GM21367 (cell line): Measurements from ENCODE around the gene NTM.

Experiments used
- ATAC-seq: cut with Tn5 transposase; IDR thresholded peaks from one replicate; pipeline ENCODE4 v1.9.1; 2021; ENCODE audit not compliant: unreplicated experiment

Gene NTM

GRCh38 chr11:131683131-131683530 is 312.7 kb downstream of the NTM start:
- ATAC-seq: no peak

GRCh38 chr11:131683666-131684065 is 313.3 kb downstream of the NTM start:
- ATAC-seq: no peak

GRCh38 chr11:131684111-131685060 is 314.0 kb downstream of the NTM start:
- ATAC-seq: no peak

DNA sequence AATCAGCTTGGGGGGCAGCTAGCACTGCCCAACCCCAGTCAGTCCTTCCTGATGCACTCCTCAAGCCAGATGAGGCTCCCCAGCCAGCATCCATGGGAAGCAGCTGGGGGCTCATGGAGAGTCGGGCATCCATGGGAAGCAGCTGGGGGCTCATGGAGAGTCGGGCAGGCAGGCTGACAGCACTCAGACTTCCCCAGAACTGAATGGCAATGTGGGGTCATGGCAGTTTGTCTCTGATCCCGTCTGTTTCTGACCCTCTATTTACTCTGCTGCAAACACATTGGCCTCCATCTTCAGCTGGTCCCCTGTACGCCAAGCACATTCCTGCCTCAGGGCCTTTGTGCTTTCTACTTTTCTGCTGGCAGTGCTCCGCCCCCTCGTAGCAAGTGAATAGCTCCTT is 314.8 kb downstream of the NTM start:
- no peak for ATAC-seq

- no peak for ATAC-seq
These were observed 315.5 kb downstream of the NTM start for GRCh38 chr11:131685906-131686305.

DNA sequence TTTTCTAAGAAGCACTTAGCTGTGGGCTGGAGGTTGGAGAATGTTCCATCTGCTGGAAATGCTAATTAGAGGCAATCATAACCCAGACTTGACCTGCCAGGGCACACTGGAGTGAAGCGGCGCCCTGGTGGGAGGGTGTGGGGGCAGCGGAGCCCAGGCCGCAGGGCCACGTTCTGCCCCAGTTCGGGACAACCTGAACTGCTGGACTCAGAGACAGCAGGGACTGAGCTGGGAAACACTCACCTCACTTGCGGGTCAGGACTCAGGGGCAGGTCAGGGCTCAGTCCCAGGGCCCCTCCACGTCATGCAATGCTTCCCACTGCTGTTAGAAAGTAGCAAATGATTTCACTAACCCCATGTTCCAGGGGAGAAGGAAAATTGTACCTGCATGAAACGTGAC is 316.4 kb downstream of the NTM start:
- no peak for ATAC-seq

- no peak for ATAC-seq
These were observed 317.1 kb downstream of the NTM start for GRCh38 chr11:131687291-131688047.

DNA sequence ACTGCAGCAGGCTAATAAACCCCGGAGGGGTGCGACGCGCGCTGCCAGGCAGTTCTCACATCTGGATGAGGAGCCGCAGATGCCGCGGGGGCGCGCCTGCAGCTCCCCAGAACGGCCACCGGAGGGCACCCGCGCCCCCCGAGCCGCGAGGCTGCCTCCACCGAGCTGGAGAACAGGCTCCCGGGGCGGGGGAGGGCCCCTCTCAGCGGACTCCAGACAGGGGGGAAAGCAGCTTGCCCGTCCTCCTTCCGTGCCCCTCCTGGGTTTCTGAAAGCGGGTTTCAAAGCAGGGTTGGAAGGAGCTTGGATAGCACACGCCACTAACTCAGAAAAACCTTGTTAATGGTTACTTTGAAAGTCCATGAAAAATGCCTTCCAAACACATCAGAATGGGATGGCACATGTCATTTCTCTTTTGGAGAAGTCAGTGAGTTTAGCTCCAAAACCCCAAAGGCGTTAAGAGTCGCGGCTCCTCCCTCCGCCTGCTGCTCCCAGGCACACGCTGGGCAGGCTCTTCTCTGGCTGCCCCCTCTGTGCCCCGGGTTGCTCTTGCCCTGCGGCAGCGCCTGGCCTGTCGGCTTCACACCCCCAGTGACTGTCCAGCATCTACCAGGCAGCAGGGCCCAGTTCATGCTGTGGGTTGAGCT is 317.8 kb downstream of the NTM start:
- peak; percentile 87 for ATAC-seq

DNA sequence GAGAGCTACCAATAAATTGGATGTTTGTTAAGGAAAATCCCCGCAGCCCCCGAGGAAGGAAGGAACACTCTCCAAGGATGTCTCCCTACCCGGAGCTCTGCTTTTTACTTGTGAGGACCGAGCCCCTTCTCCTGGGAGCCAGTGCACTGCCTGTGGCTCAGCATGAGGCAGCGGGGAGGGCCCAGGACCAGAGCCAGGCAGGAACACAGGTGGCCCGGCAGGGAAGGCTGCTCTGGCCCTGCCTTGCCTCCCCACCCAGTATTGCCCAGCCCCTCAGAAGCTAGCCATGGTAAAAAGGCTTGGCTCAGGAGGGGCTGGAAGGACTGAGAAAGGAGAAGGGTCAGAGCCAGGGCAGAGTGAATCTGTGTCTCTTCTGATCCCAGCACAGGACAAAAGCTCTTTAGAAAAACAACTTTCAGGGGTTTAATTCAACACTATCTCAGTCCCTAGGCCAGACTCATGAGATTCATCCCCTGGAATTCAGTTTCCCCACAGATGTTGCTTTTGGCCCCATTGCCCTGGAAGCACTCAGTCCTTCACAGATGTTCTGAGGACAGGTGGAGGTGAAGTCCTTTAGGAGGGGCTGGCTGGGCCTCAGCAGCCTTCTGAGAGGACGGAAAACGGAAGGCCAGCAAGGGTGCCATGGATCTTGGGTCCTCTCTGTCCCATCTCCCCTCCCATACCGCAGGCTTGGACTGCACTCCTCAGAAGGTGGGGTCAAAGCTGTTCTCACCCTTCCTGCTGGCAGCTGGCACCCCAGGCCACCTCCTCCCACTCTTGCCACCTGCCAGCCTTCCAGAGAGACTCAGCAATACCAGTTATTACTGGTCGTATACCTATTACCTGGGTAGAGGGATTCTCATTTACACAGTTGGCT is 318.9 kb downstream of the NTM start:
- ATAC-seq: no peak

DNA sequence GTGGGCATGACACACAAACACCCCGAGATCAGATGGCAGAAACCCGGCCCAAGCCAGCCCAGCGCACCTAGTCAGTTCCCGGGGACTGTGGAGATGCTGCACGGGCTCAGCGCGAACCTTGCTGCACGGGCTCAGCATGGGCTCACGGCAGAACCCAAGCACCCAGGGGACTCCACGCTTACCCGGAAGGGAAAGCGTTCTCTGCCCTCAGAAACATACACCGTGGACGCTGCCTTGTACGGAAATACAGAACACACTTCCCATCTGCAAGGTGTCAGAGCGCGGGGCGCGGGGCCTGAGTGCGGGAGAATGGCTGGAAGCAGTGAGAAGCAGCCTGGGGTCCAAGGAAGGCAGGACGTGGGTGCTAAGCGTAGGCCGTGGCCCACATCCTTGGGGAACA is 319.9 kb downstream of the NTM start:
- ATAC-seq: no peak

DNA sequence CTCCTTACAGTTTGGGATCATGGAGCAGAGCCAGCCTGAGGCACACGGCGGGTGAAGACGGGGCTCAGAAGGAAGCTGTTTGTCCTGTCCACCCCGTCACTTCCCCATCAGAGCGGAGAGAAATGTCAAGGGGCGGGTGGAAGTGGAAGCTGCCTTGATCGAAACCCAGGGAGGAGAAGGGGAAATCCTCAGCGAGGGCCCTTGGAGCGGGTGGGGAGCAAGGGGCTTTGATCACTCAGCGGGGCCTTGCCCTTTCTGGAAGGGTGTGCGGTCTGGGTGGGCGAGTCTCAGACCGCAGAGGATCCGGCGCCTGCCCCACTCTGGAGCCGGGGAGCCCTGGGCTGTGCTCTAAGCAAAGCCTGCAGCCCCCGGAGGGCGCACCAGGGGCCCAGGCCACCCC is 320.4 kb downstream of the NTM start:
- no peak for ATAC-seq

DNA sequence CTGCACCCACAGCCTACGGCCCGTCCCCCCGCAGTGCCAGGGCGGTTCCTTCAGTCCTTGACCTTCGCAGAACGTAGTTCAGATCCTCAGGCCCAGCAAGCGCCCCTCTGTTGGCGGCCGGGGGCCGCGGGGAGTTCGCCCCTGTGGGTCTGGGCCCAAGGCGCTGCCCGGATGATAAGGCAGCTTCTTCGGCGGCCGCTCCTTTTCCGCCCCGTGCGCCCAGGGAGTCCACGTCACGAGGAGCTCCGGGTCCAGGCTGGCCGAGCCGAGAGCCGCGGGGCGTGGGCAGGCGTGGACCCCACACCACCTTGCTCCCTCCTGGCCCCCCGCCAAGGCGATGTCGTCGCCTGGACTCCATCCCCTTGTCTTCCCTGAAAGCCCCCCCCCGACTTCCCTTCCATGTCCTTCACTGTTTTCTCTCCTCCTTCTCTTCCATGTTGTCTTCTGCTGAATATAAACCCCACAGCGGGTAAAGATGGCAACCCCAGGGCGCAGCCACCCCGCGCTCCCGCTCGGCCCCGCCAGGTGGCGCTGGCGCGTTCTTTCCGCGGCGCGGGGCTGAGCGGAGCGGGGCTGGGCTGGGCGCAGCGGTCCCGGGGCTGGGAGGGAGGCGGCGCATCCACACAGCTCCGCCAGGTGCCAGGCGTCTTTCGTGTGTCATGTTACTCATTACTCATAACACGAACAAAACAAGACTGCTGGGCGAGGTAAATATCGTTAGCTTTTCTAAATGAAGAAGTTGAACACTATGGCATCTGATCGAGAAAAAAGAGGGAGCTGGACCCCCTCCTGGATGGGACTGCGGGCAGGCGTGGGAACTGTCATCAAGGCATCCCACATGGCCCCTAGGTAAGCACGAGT is 321.0 kb downstream of the NTM start:
- ATAC-seq: peak; percentile 40

DNA sequence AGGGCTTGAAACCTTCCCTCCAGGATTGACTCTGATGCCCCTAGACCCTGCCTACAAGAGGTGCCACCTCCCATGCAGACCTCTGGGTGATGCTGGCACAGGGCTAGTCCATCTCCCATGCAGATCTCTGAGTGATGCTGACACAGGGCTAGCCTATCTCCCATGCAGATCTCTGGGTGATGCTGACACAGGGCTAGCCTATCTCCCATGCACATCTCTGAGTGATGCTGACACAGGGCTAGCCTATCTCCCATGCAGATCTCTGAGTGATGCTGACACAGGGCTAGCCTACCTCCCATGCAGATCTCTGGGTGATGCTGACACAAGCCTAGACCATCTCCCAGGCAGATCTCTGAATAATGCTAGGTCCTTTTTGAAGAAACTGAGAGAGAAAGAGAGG is 321.7 kb downstream of the NTM start:
- no peak for ATAC-seq

DNA sequence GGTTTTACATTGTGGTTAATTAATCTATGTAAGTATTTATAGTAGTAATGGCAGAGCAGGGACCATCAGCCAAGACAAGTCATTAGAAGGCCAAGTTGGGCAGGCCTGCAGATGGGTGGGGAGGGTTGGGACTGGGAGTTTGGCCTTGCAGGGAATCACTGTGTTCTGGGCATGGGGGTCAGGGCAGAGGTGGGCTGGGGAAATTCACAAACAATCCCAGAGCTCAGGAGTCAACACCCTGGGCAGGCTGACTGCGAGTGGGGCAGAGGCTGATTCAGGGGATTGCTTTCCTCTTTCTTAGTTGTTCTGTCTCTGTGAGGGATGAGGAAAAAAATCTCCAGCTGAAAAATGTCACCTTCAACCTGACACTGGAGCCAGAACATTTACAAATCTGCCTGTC is 322.5 kb downstream of the NTM start:
- ATAC-seq: no peak

GRCh38 chr11:131693756-131694155 is 323.3 kb downstream of the NTM start:
- no peak for ATAC-seq

DNA sequence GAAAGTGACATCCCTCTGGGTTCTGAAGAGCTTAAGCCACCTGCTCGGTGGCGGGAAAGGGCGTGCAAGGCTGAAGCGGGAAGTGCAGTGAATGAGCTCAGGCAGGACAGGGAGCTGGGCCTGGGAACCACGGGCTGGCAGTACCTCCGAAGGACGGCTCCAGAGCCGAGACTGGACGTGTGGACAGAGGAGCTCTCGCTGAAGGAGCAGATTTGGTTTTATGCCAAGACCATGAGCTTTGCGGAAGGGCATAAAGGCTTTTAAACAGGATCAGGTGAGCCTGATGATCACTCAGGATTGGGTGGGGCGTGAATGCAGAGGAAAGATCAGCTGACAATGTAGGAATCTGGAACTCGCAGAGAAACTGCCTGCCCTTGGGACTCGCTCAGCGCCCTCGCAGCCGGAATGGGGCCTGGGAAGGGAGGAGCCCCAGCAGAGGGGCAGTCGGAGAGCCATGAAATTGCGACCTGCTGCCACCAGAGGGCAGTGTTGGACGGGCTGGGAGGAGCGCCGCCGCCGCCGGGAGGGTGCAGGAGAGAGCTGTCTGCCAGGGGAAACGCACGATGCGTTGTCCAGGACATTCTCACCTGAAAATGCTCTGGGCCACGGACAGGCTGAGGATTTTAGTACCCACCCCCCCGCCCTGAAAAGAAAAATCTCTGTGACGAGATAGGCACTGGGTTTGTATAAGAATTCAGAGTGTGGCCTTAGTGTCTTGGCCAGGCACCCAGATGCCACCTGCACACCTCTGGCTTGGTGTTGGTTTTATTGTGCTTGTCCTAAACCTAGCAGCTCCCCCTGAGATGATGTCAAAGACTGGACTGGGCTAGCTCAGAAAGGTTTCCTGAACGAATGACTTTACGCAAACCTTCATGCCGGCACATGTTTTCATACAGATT is 324.4 kb downstream of the NTM start:
- peak; percentile 94 for ATAC-seq

DNA sequence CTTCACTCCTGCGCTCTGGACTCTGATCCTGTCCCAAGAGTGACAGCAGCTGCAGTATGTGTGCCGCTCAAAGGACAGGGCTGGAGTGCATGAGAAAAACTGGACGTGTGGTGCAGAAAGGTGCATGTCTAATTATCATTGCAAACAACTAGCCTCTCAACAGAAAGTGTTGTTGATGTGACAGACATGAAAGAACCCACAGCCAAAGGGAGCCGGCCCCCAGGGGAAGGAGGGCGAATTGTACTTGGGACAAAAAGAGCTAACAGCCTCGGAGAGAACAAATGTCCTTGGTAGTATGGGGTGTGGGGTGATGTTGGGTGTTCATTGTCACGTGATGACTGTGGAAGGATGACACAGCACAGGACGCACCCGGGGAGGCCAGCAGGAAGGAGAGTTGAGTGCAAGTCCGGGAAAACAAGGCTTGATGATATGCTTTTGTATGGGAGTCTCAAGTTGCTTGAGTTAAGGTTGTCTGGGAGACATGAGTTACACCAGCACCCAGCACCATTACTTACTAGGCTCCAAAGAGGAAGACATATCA is 325.5 kb downstream of the NTM start:
- no peak for ATAC-seq

DNA sequence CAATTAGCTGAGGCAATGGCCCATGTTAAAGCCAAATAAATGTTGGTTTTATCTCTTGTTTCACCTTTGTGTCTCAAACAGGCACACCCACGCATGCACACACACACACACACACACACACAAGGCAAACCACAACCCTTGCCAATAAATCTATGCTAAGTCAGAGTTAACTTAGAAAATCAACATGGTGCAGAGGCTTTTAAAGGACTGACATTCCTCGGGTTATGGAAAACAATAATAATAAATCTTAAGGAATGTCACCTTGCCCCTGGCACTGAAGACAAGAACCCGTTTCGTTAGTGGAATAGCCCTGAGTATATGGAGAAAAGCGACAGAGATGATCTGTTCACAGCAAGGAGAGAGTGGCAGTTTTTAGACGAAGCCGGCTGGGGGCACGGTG is 326.3 kb downstream of the NTM start:
- no peak for ATAC-seq
